Liver (tissue), 9 donors: Measurements from ENCODE around the gene TMEM119. TPM values are rescaled to one million over a fixed set of nuclear protein-coding genes. Genes with fewer than 3 reads are reported as not detected.

ENCODE experiments used
- DNase-seq: peaks from one replicate; pipeline ENCODE4 v3.0.0-alpha.2; 2017; ENCODE audit warnings: low spot score
- H3K27ac ChIP-seq, 2 donors: one replicate each; pipeline ENCODE4 v1.7.0; 2013; ENCODE audit warnings: inconsistent platforms in 2 of 2, low read length in 2 of 2, control low read depth in 1 of 2, low read depth in 1 of 2, mild to moderate bottlenecking in 1 of 2
- H3K27me3 ChIP-seq, 4 donors: one replicate each; pipeline versions ENCODE4 v1.6.1 to v1.7.0; 2013; ENCODE audit warnings: low read length in 3 of 4, inconsistent platforms in 1 of 4, mild to moderate bottlenecking in 1 of 4, moderate library complexity in 1 of 4; ENCODE audit not compliant: control insufficient read depth in 4 of 4, insufficient read depth in 4 of 4
- H3K36me3 ChIP-seq, 4 donors: one replicate each; pipeline versions ENCODE4 v1.6.1 to v1.7.0; 2013; ENCODE audit warnings: low read length in 3 of 4, mild to moderate bottlenecking in 3 of 4, low read depth in 1 of 4, moderate library complexity in 1 of 4; ENCODE audit not compliant: control insufficient read depth in 4 of 4, insufficient read depth in 3 of 4
- H3K4me1 ChIP-seq, 4 donors: one replicate each; pipeline versions ENCODE4 v1.6.1 to v1.7.0; 2013; ENCODE audit warnings: low read length in 3 of 4, mild to moderate bottlenecking in 3 of 4, moderate library complexity in 1 of 4; ENCODE audit not compliant: control insufficient read depth in 4 of 4, insufficient read depth in 4 of 4
- H3K4me3 ChIP-seq, 3 donors: one replicate each; pipeline versions ENCODE4 v1.6.1 to v1.7.0; 2013; ENCODE audit warnings: low read length in 3 of 3, control low read depth in 1 of 3, low read depth in 1 of 3, mild to moderate bottlenecking in 1 of 3
- H3K9ac ChIP-seq, 2 donors: one replicate each; pipeline ENCODE4 v1.7.0; 2013; ENCODE audit warnings: low read length in 2 of 2, mild to moderate bottlenecking in 2 of 2, moderate library complexity in 2 of 2, control low read depth in 1 of 2, low read depth in 1 of 2
- H3K9me3 ChIP-seq, 4 donors: one replicate each; pipeline versions ENCODE4 v1.6.1 to v1.7.0; 2013; ENCODE audit warnings: low read length in 3 of 4; ENCODE audit not compliant: control insufficient read depth in 4 of 4
- CTCF ChIP-seq: fragments of 150-350 bp; IDR thresholded peaks from 2 replicates; pipeline ENCODE4 v1.5.1; 2017; ENCODE audit warnings: improper control_type of control experiment, low read depth, low read length; ENCODE audit not compliant: missing input control
- EGR1 ChIP-seq, 2 donors: IDR thresholded peaks; 2 replicates each; pipeline ENCODE4 v1.6.1; 2016 to 2018; ENCODE audit warnings: antibody characterized with exemption in 2 of 2, low read depth in 2 of 2
- FOXA1 ChIP-seq: IDR thresholded peaks from 2 replicates; pipeline ENCODE4 v1.6.1; 2016; ENCODE audit warnings: antibody characterized with exemption
- FOXA2 ChIP-seq: IDR thresholded peaks from 2 replicates; pipeline ENCODE4 v1.6.1; 2016; ENCODE audit warnings: antibody characterized with exemption
- HNF4A ChIP-seq, 2 donors: conservative IDR thresholded peaks; 2 replicates each; pipeline ENCODE4 v1.6.1; 2016; ENCODE audit warnings: antibody characterized with exemption in 2 of 2, mild to moderate bottlenecking in 2 of 2
- HNF4G ChIP-seq: IDR thresholded peaks from 2 replicates; pipeline ENCODE4 v1.6.1; 2016; ENCODE audit warnings: antibody characterized with exemption
- MAX ChIP-seq: IDR thresholded peaks from 2 replicates; pipeline ENCODE4 v1.6.1; 2016; ENCODE audit warnings: antibody characterized with exemption
- RAD21 ChIP-seq, 2 donors: IDR thresholded peaks; 2 replicates each; pipeline ENCODE4 v1.6.1; 2016; ENCODE audit warnings: antibody characterized with exemption in 2 of 2, mild to moderate bottlenecking in 2 of 2
- RXRA ChIP-seq, 2 donors: IDR thresholded peaks; 2 replicates each; pipeline ENCODE4 v1.6.1; 2017 to 2018; ENCODE audit warnings: antibody characterized with exemption in 2 of 2, mild to moderate bottlenecking in 1 of 2
- SP1 ChIP-seq: IDR thresholded peaks from 2 replicates; pipeline ENCODE4 v1.6.1; 2018; ENCODE audit warnings: antibody characterized with exemption, mild to moderate bottlenecking
- TAF1 ChIP-seq: conservative IDR thresholded peaks from 2 replicates; pipeline ENCODE4 v1.6.1; 2016; ENCODE audit warnings: antibody characterized with exemption, mild to moderate bottlenecking
- YY1 ChIP-seq: IDR thresholded peaks from 2 replicates; pipeline ENCODE4 v1.6.1; 2016; ENCODE audit warnings: antibody characterized with exemption, mild to moderate bottlenecking
- WGBS: extraction: QIAGEN DNeasy Blood & Tissue Kit; methylation state at CpG from one replicate; pipeline ENCODE4 v1.1.7; 2013; 5-methylcytosine and 5-hydroxymethylcytosine counted together
- polyA plus RNA-seq, 2 donors: library from polyadenylated mRNA; stranded (reverse) in 1 of 2; unstranded in 1 of 2; fragments of 200-250 nt in 1 of 2; fragments of >200 nt in 1 of 2; fragmentation: Nextera tagmentation in 1 of 2; extraction: Ambion mirVana in 1 of 2; gene quantifications; one replicate each; pipeline versions ENCODE4 v1.2.1 to v1.2.3, GENCODE V29; 2013 to 2015
- total RNA-seq, 2 donors: library from RNA; depleted of rRNA; stranded (reverse); fragments of >200 nt; gene quantifications; one replicate each; pipeline ENCODE4 v1.2.3, GENCODE V29; 2014
- TF ChIP-seq, protein P1 (sequence below): IDR thresholded peaks from 2 replicates; pipeline ENCODE4 v1.6.1; 2016; ENCODE audit warnings: antibody characterized with exemption
- TF ChIP-seq, protein P2 (sequence below): IDR thresholded peaks from 2 replicates; pipeline ENCODE4 v1.6.1; 2016; ENCODE audit warnings: antibody characterized with exemption, mild to moderate bottlenecking
- donor health status: healthy.
- donor health status: healthy.
- donor health status: healthy.
- donor health status: healthy.
- donor health status: healthy.

The TMEM119 gene
- total and polyA plus RNA-seq, 4 donors: 0.14 to 2.6 (median 0.38) TPM

DNA sequence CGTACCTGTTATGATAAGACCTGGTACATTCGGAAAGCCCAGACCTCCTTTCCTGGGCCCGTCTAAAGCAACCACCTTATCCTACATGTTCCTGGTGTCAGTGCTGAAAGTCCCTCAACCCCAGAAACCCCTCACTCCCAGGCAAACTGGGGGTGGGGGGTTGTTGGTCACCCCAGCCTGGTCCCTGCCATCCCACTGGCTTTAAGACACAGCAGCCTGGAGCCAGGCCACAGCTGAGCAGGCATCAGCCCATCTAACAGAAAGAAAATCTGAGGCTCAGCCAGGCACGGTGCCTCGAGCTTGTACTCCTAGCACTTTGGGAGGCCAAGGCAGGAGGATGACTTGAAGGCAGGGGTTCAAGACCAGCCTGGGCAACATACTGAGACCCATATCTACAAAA, 31.3 kb upstream of the TMEM119 start:
- Histone ChIP-seq H3K9ac (no peak overlapping the region), H3K27me3 (no peaks in the 10 kb centered on the region), H3K36me3 (no peaks in the 10 kb centered on the region), H3K4me1 (peaks cover 0 to 2% (median 0%) of the 10 kb centered on the region in 4 donors), H3K4me3 (no peak overlapping the region), H3K9me3 (no peaks in the 10 kb centered on the region), H3K27ac (peak overlapping the region in 1 of 2 donors; percentile 8)
- TF ChIP-seq FOXA2 (no peak), RAD21 (IDR thresholded peaks at IDR 0.05) (no peak), YY1 (no peak), HNF4G (no peak), TAF1 (no peak)
- TF ChIP-seq, protein P1, sequence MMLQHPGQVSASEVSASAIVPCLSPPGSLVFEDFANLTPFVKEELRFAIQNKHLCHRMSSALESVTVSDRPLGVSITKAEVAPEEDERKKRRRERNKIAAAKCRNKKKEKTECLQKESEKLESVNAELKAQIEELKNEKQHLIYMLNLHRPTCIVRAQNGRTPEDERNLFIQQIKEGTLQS: no peak
- DNase-seq: no peak
- 89% methylated on average over 5 of the region's 5 CpGs for WGBS

DNA sequence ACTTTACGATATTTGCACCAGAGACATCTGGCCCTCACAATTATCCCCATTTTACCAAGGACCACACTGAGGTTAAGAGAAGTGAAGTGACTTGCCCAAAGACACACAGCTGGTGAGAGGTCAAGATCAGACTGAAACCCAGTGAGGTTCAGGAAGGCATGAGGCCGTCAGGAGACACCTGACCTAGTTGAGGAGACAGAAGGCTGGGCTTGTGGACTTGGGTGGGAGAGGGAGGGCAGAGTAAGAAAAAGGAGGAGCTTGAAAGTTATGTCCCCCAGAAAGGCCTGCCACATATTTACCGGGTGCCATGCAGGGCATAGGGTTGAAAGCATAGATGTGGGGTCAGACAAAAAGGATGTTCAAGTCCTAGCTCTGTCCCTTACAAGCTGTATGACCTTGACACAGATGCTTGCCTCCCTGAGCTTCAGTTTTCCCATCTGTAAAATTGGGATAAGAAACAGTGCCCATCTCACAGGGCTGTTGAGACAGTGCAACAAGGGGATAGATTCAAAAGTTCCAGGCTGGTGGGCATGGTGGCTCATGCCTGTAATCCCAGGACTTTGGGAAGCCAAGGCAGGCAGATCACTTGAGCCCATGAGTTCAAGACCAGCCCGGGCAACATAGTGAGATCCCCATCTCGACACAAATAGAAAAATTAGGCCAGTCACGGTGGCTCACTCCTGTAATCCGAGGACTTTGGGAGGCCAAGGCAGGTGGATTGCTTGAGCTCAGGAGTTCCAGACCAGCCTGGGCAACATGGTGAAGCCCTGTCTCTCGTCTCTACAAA, 29.4 kb upstream of the TMEM119 start:
- no peaks in the 10 kb centered on the region for H3K36me3 ChIP-seq
- peaks cover 0 to 2% (median 0%) of the 10 kb centered on the region in 4 donors for H3K4me1 ChIP-seq
- no peaks in the 10 kb centered on the region for H3K9me3 ChIP-seq
- 89% methylated on average over 8 of the region's 8 CpGs for WGBS
- H3K27me3 ChIP-seq: no peaks in the 10 kb centered on the region
- no peak overlapping the region for H3K9ac ChIP-seq
- no peak overlapping the region for H3K27ac ChIP-seq
- no peak for DNase-seq
- TF ChIP-seq SP1: no peak
- H3K4me3 ChIP-seq: no peak overlapping the region

DNA sequence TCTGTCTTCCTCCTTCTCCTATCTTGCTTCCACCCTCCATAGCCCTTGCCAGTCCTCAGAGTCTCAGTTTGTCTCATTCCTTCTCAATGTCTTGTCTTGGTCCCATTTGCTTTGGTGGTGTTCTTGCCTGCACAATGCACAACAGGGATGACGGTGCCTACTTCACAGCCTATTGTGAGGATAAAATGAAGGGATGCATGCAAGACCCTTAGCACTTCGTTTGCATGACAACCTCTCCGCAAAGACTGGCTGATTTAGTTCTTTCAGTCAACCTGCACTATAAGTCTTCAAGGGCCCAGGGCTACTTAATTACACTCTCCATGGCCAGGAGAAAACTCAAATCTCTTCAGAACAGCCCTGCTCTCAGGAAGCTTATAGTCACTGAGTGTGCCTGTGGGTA, 27.3 kb upstream of the TMEM119 start:
- DNase-seq: no peak
- TF ChIP-seq CTCF: no peak
- H3K4me3 ChIP-seq: no peak overlapping the region
- H3K9ac ChIP-seq: no peak overlapping the region
- no peaks in the 10 kb centered on the region for H3K27me3 ChIP-seq
- 84% methylated on average over 3 of the region's 3 CpGs for WGBS
- no peak overlapping the region for H3K27ac ChIP-seq
- no peaks in the 10 kb centered on the region for H3K36me3 ChIP-seq
- no peaks in the 10 kb centered on the region for H3K9me3 ChIP-seq
- no peaks in the 10 kb centered on the region for H3K4me1 ChIP-seq

DNA sequence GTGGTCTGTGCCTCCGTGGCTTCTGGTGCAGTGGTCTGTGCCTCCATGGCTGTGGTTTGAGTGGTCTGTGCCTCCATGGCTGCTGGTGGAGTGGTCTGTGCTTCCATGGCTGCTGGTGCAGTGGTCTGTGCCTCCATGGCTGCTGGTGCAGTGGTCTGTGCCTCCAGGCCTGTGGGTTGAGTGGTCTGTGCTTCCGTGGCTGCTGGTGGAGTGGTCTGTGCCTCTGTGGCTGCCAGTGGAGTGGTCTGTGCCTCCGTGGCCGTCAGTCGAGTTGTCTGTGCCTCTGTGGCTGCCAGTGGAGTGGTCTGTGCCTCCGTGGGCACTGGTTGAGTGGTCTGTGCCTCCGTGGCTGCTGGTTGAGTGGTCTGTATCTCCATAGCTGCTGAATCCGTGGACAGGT, 25.7 kb upstream of the TMEM119 start:
- Histone ChIP-seq H3K27ac (no peak overlapping the region), H3K36me3 (no peaks in the 10 kb centered on the region), H3K27me3 (no peaks in the 10 kb centered on the region), H3K4me1 (no peaks in the 10 kb centered on the region), H3K4me3 (no peak overlapping the region), H3K9ac (no peak overlapping the region), H3K9me3 (no peaks in the 10 kb centered on the region)
- 96% methylated on average over 8 of the region's 8 CpGs for WGBS
- TF ChIP-seq RXRA (IDR thresholded peaks at IDR 0.05): no peak
- no peak for TF ChIP-seq MAX
- no peak for TF ChIP-seq EGR1 (IDR thresholded peaks at IDR 0.05; ENCODE audit: low read depth in 2 of 2)
- TF ChIP-seq SP1: no peak
- TF ChIP-seq, protein P2, sequence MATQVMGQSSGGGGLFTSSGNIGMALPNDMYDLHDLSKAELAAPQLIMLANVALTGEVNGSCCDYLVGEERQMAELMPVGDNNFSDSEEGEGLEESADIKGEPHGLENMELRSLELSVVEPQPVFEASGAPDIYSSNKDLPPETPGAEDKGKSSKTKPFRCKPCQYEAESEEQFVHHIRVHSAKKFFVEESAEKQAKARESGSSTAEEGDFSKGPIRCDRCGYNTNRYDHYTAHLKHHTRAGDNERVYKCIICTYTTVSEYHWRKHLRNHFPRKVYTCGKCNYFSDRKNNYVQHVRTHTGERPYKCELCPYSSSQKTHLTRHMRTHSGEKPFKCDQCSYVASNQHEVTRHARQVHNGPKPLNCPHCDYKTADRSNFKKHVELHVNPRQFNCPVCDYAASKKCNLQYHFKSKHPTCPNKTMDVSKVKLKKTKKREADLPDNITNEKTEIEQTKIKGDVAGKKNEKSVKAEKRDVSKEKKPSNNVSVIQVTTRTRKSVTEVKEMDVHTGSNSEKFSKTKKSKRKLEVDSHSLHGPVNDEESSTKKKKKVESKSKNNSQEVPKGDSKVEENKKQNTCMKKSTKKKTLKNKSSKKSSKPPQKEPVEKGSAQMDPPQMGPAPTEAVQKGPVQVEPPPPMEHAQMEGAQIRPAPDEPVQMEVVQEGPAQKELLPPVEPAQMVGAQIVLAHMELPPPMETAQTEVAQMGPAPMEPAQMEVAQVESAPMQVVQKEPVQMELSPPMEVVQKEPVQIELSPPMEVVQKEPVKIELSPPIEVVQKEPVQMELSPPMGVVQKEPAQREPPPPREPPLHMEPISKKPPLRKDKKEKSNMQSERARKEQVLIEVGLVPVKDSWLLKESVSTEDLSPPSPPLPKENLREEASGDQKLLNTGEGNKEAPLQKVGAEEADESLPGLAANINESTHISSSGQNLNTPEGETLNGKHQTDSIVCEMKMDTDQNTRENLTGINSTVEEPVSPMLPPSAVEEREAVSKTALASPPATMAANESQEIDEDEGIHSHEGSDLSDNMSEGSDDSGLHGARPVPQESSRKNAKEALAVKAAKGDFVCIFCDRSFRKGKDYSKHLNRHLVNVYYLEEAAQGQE: no peak
- TF ChIP-seq HNF4A (conservative IDR thresholded peaks at IDR 0.05): no peak
- no peak for TF ChIP-seq FOXA1
- TF ChIP-seq YY1: no peak
- no peak for DNase-seq
